Neural progenitor cell (in vitro differentiated cells): ENCODE results near the gene RNPEP.

Experiments
- EZH2 ChIP-seq: fragments of 200-600 bp; sonication (generic); IDR thresholded peaks from 2 replicates; pipeline ENCODE4 v1.6.1; 2017; ENCODE audit warnings: antibody characterized with exemption, mild to moderate bottlenecking, moderate library complexity
- TF ChIP-seq, protein P1 (sequence below): fragments of 200-600 bp; sonication (generic); IDR thresholded peaks from 2 replicates; pipeline ENCODE4 v1.5.1; 2017; ENCODE audit warnings: antibody characterized with exemption, mild to moderate bottlenecking

DNA sequence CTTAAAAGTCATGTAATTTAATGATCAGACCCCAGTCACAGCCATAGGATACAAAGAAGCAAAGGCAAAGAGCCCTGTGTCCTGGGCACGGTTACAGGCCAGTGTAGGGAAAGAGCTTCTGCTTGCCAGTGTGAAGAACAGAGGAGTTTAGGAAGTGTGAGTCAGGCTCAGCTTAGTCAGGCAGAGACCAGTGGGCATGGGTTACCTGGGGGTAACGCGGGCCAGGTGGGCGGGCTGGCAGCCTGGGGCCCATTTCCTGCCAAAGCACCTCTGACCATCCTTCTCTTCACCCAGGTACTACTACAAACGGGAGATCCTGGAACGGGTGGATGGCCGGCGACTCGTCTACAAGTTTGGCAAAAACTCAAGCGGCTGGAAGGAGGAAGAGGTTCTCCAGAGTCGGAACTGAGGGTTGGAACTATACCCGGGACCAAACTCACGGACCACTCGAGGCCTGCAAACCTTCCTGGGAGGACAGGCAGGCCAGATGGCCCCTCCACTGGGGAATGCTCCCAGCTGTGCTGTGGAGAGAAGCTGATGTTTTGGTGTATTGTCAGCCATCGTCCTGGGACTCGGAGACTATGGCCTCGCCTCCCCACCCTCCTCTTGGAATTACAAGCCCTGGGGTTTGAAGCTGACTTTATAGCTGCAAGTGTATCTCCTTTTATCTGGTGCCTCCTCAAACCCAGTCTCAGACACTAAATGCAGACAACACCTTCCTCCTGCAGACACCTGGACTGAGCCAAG is 32.6 kb downstream of the RNPEP start:
- TF ChIP-seq, protein P1, sequence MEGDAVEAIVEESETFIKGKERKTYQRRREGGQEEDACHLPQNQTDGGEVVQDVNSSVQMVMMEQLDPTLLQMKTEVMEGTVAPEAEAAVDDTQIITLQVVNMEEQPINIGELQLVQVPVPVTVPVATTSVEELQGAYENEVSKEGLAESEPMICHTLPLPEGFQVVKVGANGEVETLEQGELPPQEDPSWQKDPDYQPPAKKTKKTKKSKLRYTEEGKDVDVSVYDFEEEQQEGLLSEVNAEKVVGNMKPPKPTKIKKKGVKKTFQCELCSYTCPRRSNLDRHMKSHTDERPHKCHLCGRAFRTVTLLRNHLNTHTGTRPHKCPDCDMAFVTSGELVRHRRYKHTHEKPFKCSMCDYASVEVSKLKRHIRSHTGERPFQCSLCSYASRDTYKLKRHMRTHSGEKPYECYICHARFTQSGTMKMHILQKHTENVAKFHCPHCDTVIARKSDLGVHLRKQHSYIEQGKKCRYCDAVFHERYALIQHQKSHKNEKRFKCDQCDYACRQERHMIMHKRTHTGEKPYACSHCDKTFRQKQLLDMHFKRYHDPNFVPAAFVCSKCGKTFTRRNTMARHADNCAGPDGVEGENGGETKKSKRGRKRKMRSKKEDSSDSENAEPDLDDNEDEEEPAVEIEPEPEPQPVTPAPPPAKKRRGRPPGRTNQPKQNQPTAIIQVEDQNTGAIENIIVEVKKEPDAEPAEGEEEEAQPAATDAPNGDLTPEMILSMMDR, result no peak
- TF ChIP-seq EZH2, result no peak
